Mucosa of rectum (tissue), 2 donors: ENCODE measurements around the gene HSP90B1.

Source experiments
- H3K27ac ChIP-seq, 2 donors: one replicate each; pipeline ENCODE4 v1.7.0; 2013; ENCODE audit warnings: inconsistent platforms in 2 of 2, low read depth in 2 of 2, low read length in 2 of 2
- H3K27me3 ChIP-seq, 2 donors: one replicate each; pipeline ENCODE4 v1.7.0; 2013; ENCODE audit warnings: low read length in 2 of 2; ENCODE audit not compliant: control insufficient read depth in 2 of 2, insufficient read depth in 2 of 2
- H3K36me3 ChIP-seq, 2 donors: one replicate each; pipeline ENCODE4 v1.7.0; 2013; ENCODE audit warnings: low read length in 2 of 2; ENCODE audit not compliant: control insufficient read depth in 2 of 2, insufficient read depth in 2 of 2
- H3K4me1 ChIP-seq, 2 donors: one replicate each; pipeline ENCODE4 v1.7.0; 2013; ENCODE audit warnings: low read length in 2 of 2, mild to moderate bottlenecking in 1 of 2; ENCODE audit not compliant: control insufficient read depth in 2 of 2, insufficient read depth in 2 of 2
- H3K4me3 ChIP-seq, 2 donors: one replicate each; pipeline ENCODE4 v1.7.0; 2013; ENCODE audit warnings: low read length in 2 of 2
- H3K9ac ChIP-seq, 2 donors: one replicate each; pipeline ENCODE4 v1.7.0; 2013; ENCODE audit warnings: low read length in 2 of 2, low read depth in 1 of 2, mild to moderate bottlenecking in 1 of 2
- H3K9me3 ChIP-seq, 2 donors: one replicate each; pipeline ENCODE4 v1.7.0; 2013; ENCODE audit warnings: low read length in 2 of 2; ENCODE audit not compliant: control insufficient read depth in 2 of 2
- donor health status: healthy.
- donor health status: Normal muscosa, but diverticular disease.

Gene HSP90B1

GRCh38 chr12:103929046-103929783 is 995 bp upstream of the HSP90B1 start:
- Histone ChIP-seq H3K9me3 (no peaks in the 10 kb centered on the region), H3K9ac (peak overlapping the region; percentile 82 to 95), H3K4me3 (peak overlapping the region; percentile 78 to 88), H3K27me3 (no peaks in the 10 kb centered on the region), H3K4me1 (peaks cover 16 to 32% of the 10 kb centered on the region in 2 donors), H3K27ac (peak overlapping the region; percentile 88 to 95), H3K36me3 (peaks cover 10 to 20% of the 10 kb centered on the region in 2 donors)

- peak overlapping the region; percentile 88 to 95 for H3K27ac ChIP-seq
- no peaks in the 10 kb centered on the region for H3K27me3 ChIP-seq
- peaks cover 13 to 22% of the 10 kb centered on the region in 2 donors for H3K36me3 ChIP-seq
- H3K9ac ChIP-seq, result peak overlapping the region; percentile 82 to 95
- peak overlapping the region; percentile 78 to 88 for H3K4me3 ChIP-seq
- peaks cover 18 to 32% of the 10 kb centered on the region in 2 donors for H3K4me1 ChIP-seq
- H3K9me3 ChIP-seq, result no peaks in the 10 kb centered on the region
These were observed 501 bp upstream of the HSP90B1 start for GRCh38 chr12:103929784-103930033.

GRCh38 chr12:103930787-103931735 is 851 bp downstream of the HSP90B1 start:
- Histone ChIP-seq H3K9me3 (no peaks in the 10 kb centered on the region), H3K4me3 (peak overlapping the region; percentile 86 to 93), H3K27ac (peak overlapping the region; percentile 82 to 86), H3K27me3 (no peaks in the 10 kb centered on the region), H3K9ac (peak overlapping the region; percentile 79 to 85), H3K4me1 (peaks cover 18 to 32% of the 10 kb centered on the region in 2 donors), H3K36me3 (peaks cover 26 to 36% of the 10 kb centered on the region in 2 donors)

GRCh38 chr12:103933237-103933636 is 3.0 kb downstream of the HSP90B1 start:
- H3K4me3 ChIP-seq, result peak overlapping the region in 1 of 2 donors; percentile 86
- peaks cover 44 to 56% of the 10 kb centered on the region in 2 donors for H3K36me3 ChIP-seq

GRCh38 chr12:103936679-103937078 is 6.5 kb downstream of the HSP90B1 start:
- H3K9ac ChIP-seq, result no peak overlapping the region
- H3K36me3 ChIP-seq, result peaks cover 78 to 89% of the 10 kb centered on the region in 2 donors
- no peak overlapping the region for H3K4me3 ChIP-seq
- no peaks in the 10 kb centered on the region for H3K9me3 ChIP-seq
- H3K27me3 ChIP-seq, result no peaks in the 10 kb centered on the region
- peaks cover 12% of the 10 kb centered on the region in 2 donors for H3K4me1 ChIP-seq
- no peak overlapping the region for H3K27ac ChIP-seq

More at GRCh38 chr12:103933237-103933636, 3.0 kb downstream of the HSP90B1 start:
- no peaks in the 10 kb centered on the region for H3K9me3 ChIP-seq
- no peak overlapping the region for H3K9ac ChIP-seq
- H3K27ac ChIP-seq, result no peak overlapping the region
- H3K4me1 ChIP-seq, result peaks cover 18 to 32% of the 10 kb centered on the region in 2 donors
- no peaks in the 10 kb centered on the region for H3K27me3 ChIP-seq

- H3K36me3 ChIP-seq, result peaks cover 83 to 96% of the 10 kb centered on the region in 2 donors
- H3K27ac ChIP-seq, result no peak overlapping the region
- H3K27me3 ChIP-seq, result no peaks in the 10 kb centered on the region
- H3K4me1 ChIP-seq, result no peaks in the 10 kb centered on the region
- no peak overlapping the region for H3K9ac ChIP-seq
- H3K4me3 ChIP-seq, result no peak overlapping the region
- H3K9me3 ChIP-seq, result no peaks in the 10 kb centered on the region
These were observed 14.8 kb downstream of the HSP90B1 start for GRCh38 chr12:103944964-103945363.

GRCh38 chr12:103947871-103948555 is 17.8 kb downstream of the HSP90B1 start:
- peaks cover 77 to 88% of the 10 kb centered on the region in 2 donors for H3K36me3 ChIP-seq
- no peak overlapping the region for H3K9ac ChIP-seq

GRCh38 chr12:103948746-103949406 is 18.7 kb downstream of the HSP90B1 start:
- H3K27ac ChIP-seq, result no peak overlapping the region
- no peaks in the 10 kb centered on the region for H3K4me1 ChIP-seq
- H3K9me3 ChIP-seq, result no peaks in the 10 kb centered on the region
- H3K36me3 ChIP-seq, result peaks cover 78 to 87% of the 10 kb centered on the region in 2 donors
- no peaks in the 10 kb centered on the region for H3K27me3 ChIP-seq
- no peak overlapping the region for H3K9ac ChIP-seq
- H3K4me3 ChIP-seq, result no peak overlapping the region

More at GRCh38 chr12:103947871-103948555, 17.8 kb downstream of the HSP90B1 start:
- Histone ChIP-seq H3K27ac (no peak overlapping the region), H3K4me3 (no peak overlapping the region), H3K4me1 (no peaks in the 10 kb centered on the region), H3K9me3 (no peaks in the 10 kb centered on the region), H3K27me3 (no peaks in the 10 kb centered on the region)

- no peak overlapping the region for H3K9ac ChIP-seq
- peaks cover 9 to 14% of the 10 kb centered on the region in 2 donors for H3K4me1 ChIP-seq
- H3K4me3 ChIP-seq, result no peak overlapping the region
- H3K36me3 ChIP-seq, result peaks cover 50 to 54% of the 10 kb centered on the region in 2 donors
- no peaks in the 10 kb centered on the region for H3K9me3 ChIP-seq
- no peaks in the 10 kb centered on the region for H3K27me3 ChIP-seq
- no peak overlapping the region for H3K27ac ChIP-seq
These were observed 22.3 kb downstream of the HSP90B1 start for GRCh38 chr12:103952497-103952896.
